ENCODE results near the gene PPM1D.

PPM1D gene

GRCh38 chr17:60628252-60628889 lies 28.4 kb downstream of the PPM1D start:
- no peak overlapping the region for H3K4me3 ChIP-seq (ENCODE audit: low read depth, low read length)
- H3K36me3 ChIP-seq (ENCODE audit: control insufficient read depth, insufficient read depth, low read length) = no peaks in the 10 kb centered on the region
- H3K4me1 ChIP-seq (ENCODE audit: control insufficient read depth, insufficient read depth, low read length) = no peaks in the 10 kb centered on the region
- no peak overlapping the region for H3K9ac ChIP-seq (ENCODE audit: low read depth, low read length)
- H3K9me3 ChIP-seq (ENCODE audit: control insufficient read depth, insufficient read depth, low read length) = no peaks in the 10 kb centered on the region
- no peaks in the 10 kb centered on the region for H3K27me3 ChIP-seq (ENCODE audit: control insufficient read depth, insufficient read depth, low read length)

GRCh38 chr17:60629120-60629519 lies 29.1 kb downstream of the PPM1D start:
- H3K36me3 ChIP-seq (ENCODE audit: control insufficient read depth, insufficient read depth, low read length) = peaks cover 3% of the 10 kb centered on the region
- H3K9me3 ChIP-seq (ENCODE audit: control insufficient read depth, insufficient read depth, low read length) = no peaks in the 10 kb centered on the region
- H3K4me3 ChIP-seq (ENCODE audit: low read depth, low read length) = no peak overlapping the region
- H3K9ac ChIP-seq (ENCODE audit: low read depth, low read length) = no peak overlapping the region
- no peaks in the 10 kb centered on the region for H3K4me1 ChIP-seq (ENCODE audit: control insufficient read depth, insufficient read depth, low read length)
- H3K27me3 ChIP-seq (ENCODE audit: control insufficient read depth, insufficient read depth, low read length) = no peaks in the 10 kb centered on the region

GRCh38 chr17:60630352-60630751 lies 30.4 kb downstream of the PPM1D start:
- H3K36me3 ChIP-seq (ENCODE audit: control insufficient read depth, insufficient read depth, low read length) = peaks cover 5% of the 10 kb centered on the region
- no peaks in the 10 kb centered on the region for H3K27me3 ChIP-seq (ENCODE audit: control insufficient read depth, insufficient read depth, low read length)
- H3K9ac ChIP-seq (ENCODE audit: low read depth, low read length) = no peak overlapping the region
- no peaks in the 10 kb centered on the region for H3K4me1 ChIP-seq (ENCODE audit: control insufficient read depth, insufficient read depth, low read length)
- no peak overlapping the region for H3K4me3 ChIP-seq (ENCODE audit: low read depth, low read length)
- no peaks in the 10 kb centered on the region for H3K9me3 ChIP-seq (ENCODE audit: control insufficient read depth, insufficient read depth, low read length)

- Histone ChIP-seq H3K27me3 (ENCODE audit: control insufficient read depth, insufficient read depth, low read length) (no peaks in the 10 kb centered on the region), H3K9ac (ENCODE audit: low read depth, low read length) (no peak overlapping the region), H3K4me3 (ENCODE audit: low read depth, low read length) (no peak overlapping the region), H3K9me3 (ENCODE audit: control insufficient read depth, insufficient read depth, low read length) (no peaks in the 10 kb centered on the region), H3K4me1 (ENCODE audit: control insufficient read depth, insufficient read depth, low read length) (no peaks in the 10 kb centered on the region), H3K36me3 (ENCODE audit: control insufficient read depth, insufficient read depth, low read length) (peaks cover 5% of the 10 kb centered on the region)
Observed at GRCh38 chr17:60631119-60631518, 31.1 kb downstream of the PPM1D start.

GRCh38 chr17:60637683-60638082 lies 37.7 kb downstream of the PPM1D start:
- Histone ChIP-seq H3K27me3 (ENCODE audit: control insufficient read depth, insufficient read depth, low read length) (no peaks in the 10 kb centered on the region), H3K4me1 (ENCODE audit: control insufficient read depth, insufficient read depth, low read length) (no peaks in the 10 kb centered on the region), H3K36me3 (ENCODE audit: control insufficient read depth, insufficient read depth, low read length) (peaks cover 7% of the 10 kb centered on the region), H3K9me3 (ENCODE audit: control insufficient read depth, insufficient read depth, low read length) (no peaks in the 10 kb centered on the region), H3K9ac (ENCODE audit: low read depth, low read length) (no peak overlapping the region), H3K4me3 (ENCODE audit: low read depth, low read length) (no peak overlapping the region)

- Histone ChIP-seq H3K4me3 (ENCODE audit: low read depth, low read length) (no peak overlapping the region), H3K27me3 (ENCODE audit: control insufficient read depth, insufficient read depth, low read length) (no peaks in the 10 kb centered on the region), H3K4me1 (ENCODE audit: control insufficient read depth, insufficient read depth, low read length) (no peaks in the 10 kb centered on the region), H3K9ac (ENCODE audit: low read depth, low read length) (no peak overlapping the region), H3K36me3 (ENCODE audit: control insufficient read depth, insufficient read depth, low read length) (peaks cover 5% of the 10 kb centered on the region), H3K9me3 (ENCODE audit: control insufficient read depth, insufficient read depth, low read length) (no peaks in the 10 kb centered on the region)
Observed at GRCh38 chr17:60639019-60639330, 39.0 kb downstream of the PPM1D start.

GRCh38 chr17:60640503-60640902 lies 40.5 kb downstream of the PPM1D start:
- no peak overlapping the region for H3K4me3 ChIP-seq (ENCODE audit: low read depth, low read length)

GRCh38 chr17:60641126-60641525 lies 41.1 kb downstream of the PPM1D start:
- Histone ChIP-seq H3K36me3 (ENCODE audit: control insufficient read depth, insufficient read depth, low read length) (peaks cover 2% of the 10 kb centered on the region), H3K4me3 (ENCODE audit: low read depth, low read length) (no peak overlapping the region), H3K27me3 (ENCODE audit: control insufficient read depth, insufficient read depth, low read length) (no peaks in the 10 kb centered on the region), H3K4me1 (ENCODE audit: control insufficient read depth, insufficient read depth, low read length) (no peaks in the 10 kb centered on the region), H3K9me3 (ENCODE audit: control insufficient read depth, insufficient read depth, low read length) (no peaks in the 10 kb centered on the region), H3K9ac (ENCODE audit: low read depth, low read length) (no peak overlapping the region)

More at GRCh38 chr17:60640503-60640902, 40.5 kb downstream of the PPM1D start:
- H3K9me3 ChIP-seq (ENCODE audit: control insufficient read depth, insufficient read depth, low read length) = no peaks in the 10 kb centered on the region
- H3K4me1 ChIP-seq (ENCODE audit: control insufficient read depth, insufficient read depth, low read length) = no peaks in the 10 kb centered on the region
- H3K36me3 ChIP-seq (ENCODE audit: control insufficient read depth, insufficient read depth, low read length) = peaks cover 2% of the 10 kb centered on the region
- no peaks in the 10 kb centered on the region for H3K27me3 ChIP-seq (ENCODE audit: control insufficient read depth, insufficient read depth, low read length)
- H3K9ac ChIP-seq (ENCODE audit: low read depth, low read length) = no peak overlapping the region

- no peaks in the 10 kb centered on the region for H3K27me3 ChIP-seq (ENCODE audit: control insufficient read depth, insufficient read depth, low read length)
- no peaks in the 10 kb centered on the region for H3K4me1 ChIP-seq (ENCODE audit: control insufficient read depth, insufficient read depth, low read length)
- H3K9me3 ChIP-seq (ENCODE audit: control insufficient read depth, insufficient read depth, low read length) = no peaks in the 10 kb centered on the region
- H3K9ac ChIP-seq (ENCODE audit: low read depth, low read length) = no peak overlapping the region
- no peak overlapping the region for H3K4me3 ChIP-seq (ENCODE audit: low read depth, low read length)
- H3K36me3 ChIP-seq (ENCODE audit: control insufficient read depth, insufficient read depth, low read length) = no peaks in the 10 kb centered on the region
Observed at GRCh38 chr17:60641810-60642220, 41.8 kb downstream of the PPM1D start.

- H3K36me3 ChIP-seq (ENCODE audit: control insufficient read depth, insufficient read depth, low read length) = no peaks in the 10 kb centered on the region
- H3K4me3 ChIP-seq (ENCODE audit: low read depth, low read length) = no peak overlapping the region
- no peak overlapping the region for H3K9ac ChIP-seq (ENCODE audit: low read depth, low read length)
- H3K27me3 ChIP-seq (ENCODE audit: control insufficient read depth, insufficient read depth, low read length) = no peaks in the 10 kb centered on the region
- no peaks in the 10 kb centered on the region for H3K4me1 ChIP-seq (ENCODE audit: control insufficient read depth, insufficient read depth, low read length)
- H3K9me3 ChIP-seq (ENCODE audit: control insufficient read depth, insufficient read depth, low read length) = no peaks in the 10 kb centered on the region
Observed at GRCh38 chr17:60645918-60646523, 46.0 kb downstream of the PPM1D start.

GRCh38 chr17:60646701-60647100 lies 46.7 kb downstream of the PPM1D start:
- Histone ChIP-seq H3K9me3 (ENCODE audit: control insufficient read depth, insufficient read depth, low read length) (no peaks in the 10 kb centered on the region), H3K9ac (ENCODE audit: low read depth, low read length) (no peak overlapping the region), H3K36me3 (ENCODE audit: control insufficient read depth, insufficient read depth, low read length) (no peaks in the 10 kb centered on the region), H3K4me3 (ENCODE audit: low read depth, low read length) (no peak overlapping the region), H3K4me1 (ENCODE audit: control insufficient read depth, insufficient read depth, low read length) (no peaks in the 10 kb centered on the region), H3K27me3 (ENCODE audit: control insufficient read depth, insufficient read depth, low read length) (no peaks in the 10 kb centered on the region)

- H3K4me1 ChIP-seq (ENCODE audit: control insufficient read depth, insufficient read depth, low read length) = no peaks in the 10 kb centered on the region
- H3K9ac ChIP-seq (ENCODE audit: low read depth, low read length) = no peak overlapping the region
- H3K36me3 ChIP-seq (ENCODE audit: control insufficient read depth, insufficient read depth, low read length) = no peaks in the 10 kb centered on the region
- no peak overlapping the region for H3K4me3 ChIP-seq (ENCODE audit: low read depth, low read length)
- no peaks in the 10 kb centered on the region for H3K9me3 ChIP-seq (ENCODE audit: control insufficient read depth, insufficient read depth, low read length)
- H3K27me3 ChIP-seq (ENCODE audit: control insufficient read depth, insufficient read depth, low read length) = no peaks in the 10 kb centered on the region
Observed at GRCh38 chr17:60647705-60648104, 47.7 kb downstream of the PPM1D start.
